DOHH2 (cell line): ENCODE results near the gene MKKS.

Experiments
- EZH2phosphoT487 ChIP-seq: fragments of 200-600 bp; sonication (generic); IDR thresholded peaks from 2 replicates; pipeline ENCODE4 v1.6.1; 2017; ENCODE audit warnings: borderline replicate concordance, mild to moderate bottlenecking, antibody characterized with exemption, low read length, moderate library complexity, mixed read lengths
- TF ChIP-seq, protein P1 (sequence below): fragments of 200-600 bp; sonication (generic); IDR thresholded peaks from one replicate; pipeline ENCODE4 v1.5.1; 2014; ENCODE audit warnings: antibody characterized with exemption, mild to moderate bottlenecking, low read depth, low read length; ENCODE audit not compliant: poor library complexity, severe bottlenecking

- TF ChIP-seq, protein P1, sequence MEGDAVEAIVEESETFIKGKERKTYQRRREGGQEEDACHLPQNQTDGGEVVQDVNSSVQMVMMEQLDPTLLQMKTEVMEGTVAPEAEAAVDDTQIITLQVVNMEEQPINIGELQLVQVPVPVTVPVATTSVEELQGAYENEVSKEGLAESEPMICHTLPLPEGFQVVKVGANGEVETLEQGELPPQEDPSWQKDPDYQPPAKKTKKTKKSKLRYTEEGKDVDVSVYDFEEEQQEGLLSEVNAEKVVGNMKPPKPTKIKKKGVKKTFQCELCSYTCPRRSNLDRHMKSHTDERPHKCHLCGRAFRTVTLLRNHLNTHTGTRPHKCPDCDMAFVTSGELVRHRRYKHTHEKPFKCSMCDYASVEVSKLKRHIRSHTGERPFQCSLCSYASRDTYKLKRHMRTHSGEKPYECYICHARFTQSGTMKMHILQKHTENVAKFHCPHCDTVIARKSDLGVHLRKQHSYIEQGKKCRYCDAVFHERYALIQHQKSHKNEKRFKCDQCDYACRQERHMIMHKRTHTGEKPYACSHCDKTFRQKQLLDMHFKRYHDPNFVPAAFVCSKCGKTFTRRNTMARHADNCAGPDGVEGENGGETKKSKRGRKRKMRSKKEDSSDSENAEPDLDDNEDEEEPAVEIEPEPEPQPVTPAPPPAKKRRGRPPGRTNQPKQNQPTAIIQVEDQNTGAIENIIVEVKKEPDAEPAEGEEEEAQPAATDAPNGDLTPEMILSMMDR = no peak
- no peak for TF ChIP-seq EZH2phosphoT487
Measured at GRCh38 chr20:10438217-10438616, 4.2 kb upstream of the MKKS start.
